GM12873 (cell line): ENCODE data around the gene GNAO1.

ENCODE experiments used
- TF ChIP-seq, protein P1 (sequence below): IDR thresholded peaks from 2 replicates; pipeline ENCODE4 v1.5.1; 2012; ENCODE audit warnings: low read depth, mild to moderate bottlenecking, moderate library complexity, low read length, control low read depth; ENCODE audit not compliant: insufficient read depth; ENCODE audit errors: missing control alignments

The GNAO1 gene

GRCh38 chr16:56273615-56274014, 82.3 kb downstream of the GNAO1 start:
- TF ChIP-seq, protein P1, sequence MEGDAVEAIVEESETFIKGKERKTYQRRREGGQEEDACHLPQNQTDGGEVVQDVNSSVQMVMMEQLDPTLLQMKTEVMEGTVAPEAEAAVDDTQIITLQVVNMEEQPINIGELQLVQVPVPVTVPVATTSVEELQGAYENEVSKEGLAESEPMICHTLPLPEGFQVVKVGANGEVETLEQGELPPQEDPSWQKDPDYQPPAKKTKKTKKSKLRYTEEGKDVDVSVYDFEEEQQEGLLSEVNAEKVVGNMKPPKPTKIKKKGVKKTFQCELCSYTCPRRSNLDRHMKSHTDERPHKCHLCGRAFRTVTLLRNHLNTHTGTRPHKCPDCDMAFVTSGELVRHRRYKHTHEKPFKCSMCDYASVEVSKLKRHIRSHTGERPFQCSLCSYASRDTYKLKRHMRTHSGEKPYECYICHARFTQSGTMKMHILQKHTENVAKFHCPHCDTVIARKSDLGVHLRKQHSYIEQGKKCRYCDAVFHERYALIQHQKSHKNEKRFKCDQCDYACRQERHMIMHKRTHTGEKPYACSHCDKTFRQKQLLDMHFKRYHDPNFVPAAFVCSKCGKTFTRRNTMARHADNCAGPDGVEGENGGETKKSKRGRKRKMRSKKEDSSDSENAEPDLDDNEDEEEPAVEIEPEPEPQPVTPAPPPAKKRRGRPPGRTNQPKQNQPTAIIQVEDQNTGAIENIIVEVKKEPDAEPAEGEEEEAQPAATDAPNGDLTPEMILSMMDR, result no peak

DNA sequence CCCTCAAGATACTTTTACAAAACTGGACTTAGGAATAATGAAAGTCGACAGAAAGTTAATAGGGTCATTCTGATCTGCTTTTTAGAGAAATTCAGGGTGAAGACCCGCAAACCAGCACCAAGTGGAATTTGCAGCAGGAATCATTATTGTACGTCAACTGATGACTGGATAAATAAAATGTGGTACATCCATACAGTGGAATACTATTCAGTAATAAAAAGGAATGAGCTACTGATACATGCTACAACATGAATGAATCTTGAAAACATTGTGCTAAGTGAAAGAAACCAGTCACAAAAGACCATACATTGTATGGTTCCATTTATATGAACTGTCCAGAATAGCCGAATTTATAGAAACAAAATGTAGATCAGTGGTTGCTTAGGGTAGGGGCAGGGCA, 83.1 kb downstream of the GNAO1 start:
- TF ChIP-seq, protein P1, result no peak

GRCh38 chr16:56275076-56275475, 83.8 kb downstream of the GNAO1 start:
- TF ChIP-seq, protein P1, result no peak

DNA sequence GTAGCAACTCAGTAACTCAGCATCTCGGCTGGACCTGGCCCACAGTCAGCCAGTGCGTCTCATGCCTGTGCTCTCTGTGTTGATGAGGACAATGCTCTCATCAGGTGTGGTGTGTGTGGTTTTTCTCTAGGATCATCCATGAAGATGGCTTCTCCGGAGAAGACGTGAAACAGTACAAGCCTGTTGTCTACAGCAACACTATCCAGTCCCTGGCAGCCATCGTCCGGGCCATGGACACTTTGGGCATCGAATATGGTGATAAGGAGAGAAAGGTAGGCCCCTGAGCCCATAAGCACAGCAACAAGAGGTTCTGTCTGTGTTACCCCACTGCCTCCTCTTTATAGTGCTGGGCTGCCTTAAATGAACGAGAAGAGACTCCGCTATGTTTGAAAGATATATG, 84.5 kb downstream of the GNAO1 start:
- TF ChIP-seq, protein P1, result no peak

DNA sequence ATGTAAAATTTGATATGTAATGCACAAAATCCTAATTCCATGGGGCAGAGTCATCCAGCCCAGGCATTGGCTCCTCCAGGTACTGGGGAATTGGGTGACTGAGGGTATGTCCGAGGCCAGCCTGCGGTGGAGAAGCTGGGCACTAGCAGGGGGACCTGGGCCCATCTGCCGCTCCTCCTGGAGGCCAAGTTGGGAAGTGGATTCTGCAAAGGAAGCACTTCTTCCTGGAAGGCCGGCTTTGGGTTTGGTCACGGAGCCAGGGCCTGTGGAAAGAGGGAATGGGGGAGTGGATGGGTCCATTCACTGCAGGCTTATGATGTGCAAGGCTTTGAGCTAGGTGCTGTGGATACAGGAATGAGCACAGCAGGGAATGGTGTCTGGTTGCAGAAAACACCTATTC, 85.8 kb downstream of the GNAO1 start:
- TF ChIP-seq, protein P1, result no peak

- TF ChIP-seq, protein P1, result no peak
These were observed 87.0 kb downstream of the GNAO1 start for GRCh38 chr16:56278196-56278855.

DNA sequence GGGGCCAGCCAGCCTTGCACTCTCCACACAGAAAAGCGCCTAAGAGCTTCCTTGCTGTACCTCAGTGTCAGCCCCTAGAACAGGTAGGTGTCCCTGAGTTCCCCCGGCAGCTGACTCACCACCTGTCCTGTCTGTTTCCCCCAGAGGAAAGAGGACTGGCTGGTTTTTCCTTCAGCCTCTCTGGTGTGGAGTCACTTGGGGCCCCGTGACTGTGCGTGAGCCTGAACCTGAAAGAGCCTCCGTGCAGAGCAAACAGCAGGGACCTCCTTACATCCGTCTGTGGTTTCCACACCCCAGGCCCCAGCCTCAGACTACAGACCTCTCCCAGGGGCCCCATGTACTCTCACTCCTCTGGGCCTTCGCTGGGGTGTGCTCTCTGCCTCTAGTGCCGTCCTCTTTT, 87.8 kb downstream of the GNAO1 start:
- TF ChIP-seq, protein P1, result no peak
